Activated CD4-positive, CD25-positive, alpha-beta regulatory T cell treated with anti-CD3 and anti-CD28 coated beads, Interleukin-2, amount 50 U/mL, for 72 hours (primary cell): ENCODE results near the gene RAB31.

Experiments used
- DNase-seq: peaks from one replicate; pipeline ENCODE4 v3.0.0; 2021

The RAB31 gene

GRCh38 chr18:9802175-9803062, 94.3 kb downstream of the RAB31 start:
- DNase-seq: no peak

DNA sequence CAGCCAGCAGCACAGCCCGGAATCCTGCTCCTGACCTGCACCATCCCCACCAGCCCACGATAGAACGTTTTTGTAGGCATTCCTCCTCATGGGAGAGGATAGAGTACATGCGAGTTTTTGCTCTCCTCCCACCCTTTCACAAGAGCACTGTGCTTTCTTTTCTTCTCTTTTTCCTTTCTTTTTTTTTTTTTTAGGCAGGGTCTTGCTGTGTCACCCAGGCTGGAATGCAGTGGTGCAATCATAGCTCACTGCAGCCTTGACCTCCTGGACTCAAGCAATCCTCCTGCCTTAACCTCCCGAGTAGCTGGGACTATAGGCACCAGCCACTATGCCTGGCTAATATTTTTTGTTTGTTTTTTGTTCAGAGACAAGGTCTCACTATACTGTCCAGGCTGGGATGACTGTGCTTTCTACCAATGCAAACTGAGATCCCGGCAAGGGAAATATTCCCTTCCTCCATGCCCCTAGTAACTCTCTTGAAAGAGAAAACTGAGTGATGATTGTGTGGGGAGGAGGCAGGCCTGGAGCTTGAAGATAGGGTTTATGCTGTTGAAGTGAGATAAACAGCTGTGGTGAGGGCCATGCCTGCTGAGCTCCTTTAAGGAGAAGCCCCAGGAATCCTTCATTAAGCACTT, 95.1 kb downstream of the RAB31 start:
- no peak for DNase-seq

GRCh38 chr18:9803698-9804516, 95.8 kb downstream of the RAB31 start:
- DNase-seq: no peak

- DNase-seq: no peak
These were observed 96.5 kb downstream of the RAB31 start for GRCh38 chr18:9804517-9805104.

DNA sequence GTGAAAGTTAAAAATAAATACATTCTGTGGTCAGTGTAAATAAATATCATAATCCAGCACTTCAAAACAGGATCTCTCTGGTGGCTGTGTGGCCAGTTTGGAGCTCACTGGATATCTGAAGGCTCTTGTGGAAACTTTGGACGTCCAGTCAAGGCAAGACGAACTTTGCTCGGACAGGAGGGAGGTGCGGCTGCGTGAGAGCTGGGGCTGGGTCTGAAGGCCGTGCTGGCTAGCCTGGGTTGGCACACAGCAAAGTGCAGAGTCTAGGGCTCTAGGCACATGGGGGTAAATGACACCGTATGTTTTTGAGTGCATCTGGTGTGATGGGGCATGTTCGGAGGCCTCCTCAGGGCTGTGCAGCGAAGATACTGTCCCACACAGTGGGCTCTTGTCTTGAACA, 98.8 kb downstream of the RAB31 start:
- DNase-seq: no peak

GRCh38 chr18:9808295-9809241, 100.5 kb downstream of the RAB31 start:
- no peak for DNase-seq

DNA sequence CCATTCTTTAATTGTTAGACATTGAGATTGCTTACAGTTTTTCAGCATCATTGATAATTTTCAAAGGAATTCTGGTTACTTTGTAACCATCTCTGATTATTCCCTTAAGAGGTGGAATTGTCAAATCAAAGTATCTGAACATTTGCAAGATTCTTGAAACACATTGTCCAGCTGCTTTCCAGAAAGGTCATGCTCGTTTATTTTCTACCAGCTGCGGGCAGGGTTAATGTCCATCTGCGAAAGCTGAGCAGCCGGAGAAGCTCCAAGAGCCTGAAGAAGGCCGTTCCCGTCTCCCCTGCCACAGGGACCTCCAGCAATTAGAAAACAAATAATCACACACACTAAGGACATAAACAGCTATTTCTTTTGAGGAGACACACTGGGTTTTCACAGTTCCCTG, 101.6 kb downstream of the RAB31 start:
- no peak for DNase-seq

DNA sequence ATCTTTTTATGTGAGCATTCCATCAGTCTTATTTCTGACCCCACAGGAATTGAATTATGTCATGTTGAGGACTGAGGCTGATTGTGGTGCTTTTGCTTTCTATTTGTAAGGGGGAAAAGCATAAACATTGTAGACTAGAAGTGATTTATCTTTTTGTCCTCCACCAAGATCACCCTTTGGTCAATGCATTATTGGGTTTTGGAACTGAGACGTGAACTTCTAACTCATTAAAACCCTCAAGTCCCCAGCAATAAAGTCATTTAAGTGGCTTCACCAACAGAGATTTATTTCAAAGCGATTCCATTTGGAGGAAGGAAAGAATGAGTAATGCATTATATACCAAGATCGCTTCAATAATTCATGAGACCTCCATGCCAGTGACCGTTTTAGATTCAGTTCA, 102.2 kb downstream of the RAB31 start:
- no peak for DNase-seq

- DNase-seq: no peak
These were observed 103.0 kb downstream of the RAB31 start for GRCh38 chr18:9810994-9811705.

- DNase-seq: no peak
These were observed 103.9 kb downstream of the RAB31 start for GRCh38 chr18:9811978-9812377.

GRCh38 chr18:9814431-9814830, 106.3 kb downstream of the RAB31 start:
- no peak for DNase-seq

GRCh38 chr18:9817286-9817685, 109.2 kb downstream of the RAB31 start:
- DNase-seq: no peak

DNA sequence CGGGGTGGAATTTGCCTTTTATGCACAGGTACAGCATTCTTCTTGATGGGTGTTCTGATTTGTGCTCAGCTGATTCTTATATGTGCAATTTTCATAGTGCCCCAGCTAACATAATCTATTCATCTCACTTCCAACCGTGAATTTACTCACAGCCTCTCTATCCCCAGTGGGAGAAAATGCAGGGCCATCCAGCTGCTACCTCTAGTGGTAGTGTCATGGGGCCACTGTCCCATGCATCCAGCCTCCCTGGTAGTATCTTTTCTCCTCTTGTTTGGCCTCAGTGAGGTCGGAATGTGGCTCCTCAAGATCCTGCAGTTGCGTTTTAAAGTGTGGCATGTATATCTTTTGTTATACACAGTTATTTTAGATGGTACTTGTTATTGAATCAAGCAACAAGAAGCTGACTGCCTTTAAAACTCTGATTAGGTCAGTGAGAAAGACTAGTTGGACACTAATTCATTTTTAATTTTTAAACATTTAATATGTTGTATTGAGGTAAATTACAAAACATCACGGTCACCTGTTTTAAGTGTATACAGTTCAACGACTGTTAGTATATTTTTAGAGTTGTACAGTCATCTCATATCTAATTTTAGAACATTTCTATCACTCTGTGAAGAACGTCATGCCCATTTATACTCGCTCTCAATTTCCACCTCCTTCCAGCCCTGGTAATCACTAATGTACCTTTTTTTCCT, 109.8 kb downstream of the RAB31 start:
- DNase-seq: no peak

DNA sequence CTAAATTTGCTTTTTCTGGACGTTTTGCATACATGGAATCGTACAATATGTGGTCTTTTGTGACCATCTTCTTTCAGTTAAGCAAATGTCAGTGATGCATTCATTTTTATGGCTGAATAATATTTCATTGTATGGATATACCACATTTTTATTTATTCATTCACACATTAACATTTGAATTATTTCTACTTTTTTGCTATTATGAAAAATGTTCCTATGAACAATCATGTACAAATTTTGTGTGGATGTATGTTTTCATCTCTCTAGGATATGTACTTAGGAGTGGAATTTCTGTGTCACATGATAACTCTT, 110.3 kb downstream of the RAB31 start:
- no peak for DNase-seq

- no peak for DNase-seq
These were observed 112.0 kb downstream of the RAB31 start for GRCh38 chr18:9820127-9820526.

- DNase-seq: no peak
These were observed 112.6 kb downstream of the RAB31 start for GRCh38 chr18:9820719-9821118.

DNA sequence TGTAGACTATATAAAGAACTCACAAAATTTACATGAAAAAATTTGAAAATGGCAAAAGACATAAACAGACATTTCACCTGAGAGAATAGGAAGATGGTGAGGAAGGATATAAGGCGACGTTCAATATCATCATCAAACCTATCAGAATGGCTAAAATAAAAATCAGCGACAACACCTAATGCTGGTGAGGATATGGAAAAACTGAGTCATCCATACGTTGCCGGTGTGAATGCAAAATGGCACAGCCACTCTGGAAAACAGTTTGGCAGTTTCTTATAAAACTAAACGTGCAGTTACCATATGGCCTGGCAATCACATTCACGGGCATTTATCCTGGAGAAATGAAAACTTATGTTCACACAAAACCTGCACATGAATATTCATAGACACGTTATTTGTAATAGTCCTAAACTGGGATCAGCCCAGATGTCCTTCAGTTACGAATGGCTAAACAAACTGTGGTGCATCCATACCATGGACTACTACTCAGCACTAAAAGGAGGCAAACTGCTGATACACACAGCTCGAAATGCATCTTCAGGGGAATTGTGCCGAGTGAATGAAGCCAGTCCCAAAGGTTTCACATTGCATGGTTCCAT, 114.6 kb downstream of the RAB31 start:
- DNase-seq: no peak

- DNase-seq: no peak
These were observed 115.8 kb downstream of the RAB31 start for GRCh38 chr18:9823805-9824473.

GRCh38 chr18:9824474-9824832, 116.4 kb downstream of the RAB31 start:
- no peak for DNase-seq

DNA sequence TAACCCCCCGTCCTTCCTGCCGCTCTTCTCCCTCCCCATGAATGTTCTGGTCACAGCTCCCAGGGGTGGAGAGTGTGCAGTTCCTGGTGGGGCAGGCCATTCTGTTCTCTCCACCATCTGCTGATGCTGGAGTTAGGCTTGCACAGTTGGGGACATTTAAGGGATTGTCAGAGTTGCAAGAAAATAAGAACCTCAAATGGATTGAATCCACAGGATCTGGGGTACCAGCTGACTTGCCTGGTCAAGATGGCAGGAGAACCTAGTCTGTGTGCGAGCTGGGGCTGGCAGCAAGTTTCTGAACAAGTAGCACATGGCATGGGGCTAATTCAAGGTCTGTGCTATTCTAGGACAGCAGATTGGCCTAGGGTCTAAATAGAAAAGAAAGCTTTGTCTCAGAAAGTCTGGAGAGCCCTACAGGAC, 116.9 kb downstream of the RAB31 start:
- DNase-seq: no peak
